ENCODE results near the gene PDP2. TPM values are rescaled to one million over a fixed set of nuclear protein-coding genes. Genes with fewer than 3 reads are reported as not detected.
A peak's percentile ranks its signal among the peaks of the same experiment; 100 is the strongest.
"Not testable (repeated sequence)": the region's sequence is repeated elsewhere in the genome, so short reads cannot be mapped to it uniquely, and the experiment has no call there.

The PDP2 gene
- total RNA-seq, 1 donor from 2014 or later = 18.3 TPM

- H3K4me3 Mint-ChIP-seq (ENCODE audit: unreplicated experiment) = no peak overlapping the region
Observed at GRCh38 chr16:66869424-66869823, 10.9 kb upstream of the PDP2 start.

GRCh38 chr16:66871363-66871762 is 9.0 kb upstream of the PDP2 start:
- H3K4me1 Mint-ChIP-seq (ENCODE audit: low read depth, unreplicated experiment); H3K36me3 Mint-ChIP-seq (ENCODE audit: unreplicated experiment); H3K4me3 Mint-ChIP-seq (ENCODE audit: unreplicated experiment); H3K27ac Mint-ChIP-seq (ENCODE audit: unreplicated experiment); DNase-seq; H3K27me3 Mint-ChIP-seq (ENCODE audit: unreplicated experiment); H3K9me3 Mint-ChIP-seq (ENCODE audit: unreplicated experiment): not testable (repeated sequence)

More at GRCh38 chr16:66869424-66869823, 10.9 kb upstream of the PDP2 start:
- Mint-ChIP-seq H3K9me3 (ENCODE audit: unreplicated experiment) (peaks cover 3% of the 10 kb centered on the region), H3K4me1 (ENCODE audit: low read depth, unreplicated experiment) (peaks cover 5% of the 10 kb centered on the region), H3K36me3 (ENCODE audit: unreplicated experiment) (no peaks in the 10 kb centered on the region), H3K27me3 (ENCODE audit: unreplicated experiment) (peaks cover 5% of the 10 kb centered on the region), H3K27ac (ENCODE audit: unreplicated experiment) (no peak overlapping the region)
- DNase-seq = no peak
- TF ChIP-seq, protein P1, sequence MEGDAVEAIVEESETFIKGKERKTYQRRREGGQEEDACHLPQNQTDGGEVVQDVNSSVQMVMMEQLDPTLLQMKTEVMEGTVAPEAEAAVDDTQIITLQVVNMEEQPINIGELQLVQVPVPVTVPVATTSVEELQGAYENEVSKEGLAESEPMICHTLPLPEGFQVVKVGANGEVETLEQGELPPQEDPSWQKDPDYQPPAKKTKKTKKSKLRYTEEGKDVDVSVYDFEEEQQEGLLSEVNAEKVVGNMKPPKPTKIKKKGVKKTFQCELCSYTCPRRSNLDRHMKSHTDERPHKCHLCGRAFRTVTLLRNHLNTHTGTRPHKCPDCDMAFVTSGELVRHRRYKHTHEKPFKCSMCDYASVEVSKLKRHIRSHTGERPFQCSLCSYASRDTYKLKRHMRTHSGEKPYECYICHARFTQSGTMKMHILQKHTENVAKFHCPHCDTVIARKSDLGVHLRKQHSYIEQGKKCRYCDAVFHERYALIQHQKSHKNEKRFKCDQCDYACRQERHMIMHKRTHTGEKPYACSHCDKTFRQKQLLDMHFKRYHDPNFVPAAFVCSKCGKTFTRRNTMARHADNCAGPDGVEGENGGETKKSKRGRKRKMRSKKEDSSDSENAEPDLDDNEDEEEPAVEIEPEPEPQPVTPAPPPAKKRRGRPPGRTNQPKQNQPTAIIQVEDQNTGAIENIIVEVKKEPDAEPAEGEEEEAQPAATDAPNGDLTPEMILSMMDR (IDR thresholded peaks at IDR 0.05; ENCODE audit: partially characterized antibody, unreplicated experiment) = no peak

- DNase-seq = no peak
- no peak overlapping the region for H3K4me3 Mint-ChIP-seq (ENCODE audit: unreplicated experiment)
- H3K4me1 Mint-ChIP-seq (ENCODE audit: low read depth, unreplicated experiment) = peaks cover 9% of the 10 kb centered on the region
- peaks cover 5% of the 10 kb centered on the region for H3K9me3 Mint-ChIP-seq (ENCODE audit: unreplicated experiment)
- H3K27ac Mint-ChIP-seq (ENCODE audit: unreplicated experiment) = no peak overlapping the region
- H3K27me3 Mint-ChIP-seq (ENCODE audit: unreplicated experiment) = peaks cover 3% of the 10 kb centered on the region
- no peaks in the 10 kb centered on the region for H3K36me3 Mint-ChIP-seq (ENCODE audit: unreplicated experiment)
- TF ChIP-seq, protein P1 (IDR thresholded peaks at IDR 0.05; ENCODE audit: partially characterized antibody, unreplicated experiment) = no peak
Observed at GRCh38 chr16:66871840-66872239, 8.5 kb upstream of the PDP2 start.

- no peak for DNase-seq
- H3K27me3 Mint-ChIP-seq (ENCODE audit: unreplicated experiment) = peaks cover 3% of the 10 kb centered on the region
- H3K4me1 Mint-ChIP-seq (ENCODE audit: low read depth, unreplicated experiment) = peaks cover 9% of the 10 kb centered on the region
- H3K9me3 Mint-ChIP-seq (ENCODE audit: unreplicated experiment) = peaks cover 5% of the 10 kb centered on the region
- no peak overlapping the region for H3K27ac Mint-ChIP-seq (ENCODE audit: unreplicated experiment)
- peak overlapping the region; percentile 84 for H3K4me3 Mint-ChIP-seq (ENCODE audit: unreplicated experiment)
- no peaks in the 10 kb centered on the region for H3K36me3 Mint-ChIP-seq (ENCODE audit: unreplicated experiment)
- TF ChIP-seq, protein P1 (IDR thresholded peaks at IDR 0.05; ENCODE audit: partially characterized antibody, unreplicated experiment) = no peak
Observed at GRCh38 chr16:66872559-66872942, 7.8 kb upstream of the PDP2 start.

- peaks cover 9% of the 10 kb centered on the region for H3K4me1 Mint-ChIP-seq (ENCODE audit: low read depth, unreplicated experiment)
- no peak overlapping the region for H3K27ac Mint-ChIP-seq (ENCODE audit: unreplicated experiment)
- peak overlapping the region; percentile 84 for H3K4me3 Mint-ChIP-seq (ENCODE audit: unreplicated experiment)
- H3K36me3 Mint-ChIP-seq (ENCODE audit: unreplicated experiment) = no peaks in the 10 kb centered on the region
- peak; percentile 93 for DNase-seq
- peaks cover 5% of the 10 kb centered on the region for H3K9me3 Mint-ChIP-seq (ENCODE audit: unreplicated experiment)
- TF ChIP-seq, protein P1 (IDR thresholded peaks at IDR 0.05; ENCODE audit: partially characterized antibody, unreplicated experiment) = peak; percentile 96
- H3K27me3 Mint-ChIP-seq (ENCODE audit: unreplicated experiment) = peaks cover 1% of the 10 kb centered on the region
Observed at GRCh38 chr16:66872943-66873684, 7.2 kb upstream of the PDP2 start.

All from glutamatergic neuron (in vitro differentiated cells).